Measurements from ENCODE around the gene SUN2. TPM values are rescaled to one million over a fixed set of nuclear protein-coding genes. Genes with fewer than 3 reads are reported as not detected.

Gene SUN2
- total RNA-seq, 4 donors from 2014 or later: 417 to 598 (median 449) TPM

- DNase-seq (ENCODE audit: extremely low spot score): no peak
- TF ChIP-seq EP300 (IDR thresholded peaks at IDR 0.05) (no peak), CTCF (IDR thresholded peaks at IDR 0.05) (no peak), POLR2AphosphoS5 (IDR thresholded peaks at IDR 0.05) (no peak), POLR2A (IDR thresholded peaks at IDR 0.05; ENCODE audit: low read depth) (no peak)
- peaks cover 3 to 15% (median 9%) of the 10 kb centered on the region in 4 donors for H3K4me1 ChIP-seq
- no peaks in the 10 kb centered on the region for H3K9me3 ChIP-seq
- peaks cover 80 to 100% (median 98%) of the 10 kb centered on the region in 4 donors for H3K36me3 ChIP-seq
- H3K27me3 ChIP-seq: no peaks in the 10 kb centered on the region
- WGBS: 93% methylated on average over 10 of the region's 12 CpGs
- no peak overlapping the region for H3K4me3 ChIP-seq
- intact Hi-C loops (cut with DNase I): no loop called here
- no peak overlapping the region for H3K27ac ChIP-seq (replicated peaks in 1 of 4)
Observed at GRCh38 chr22:38727123-38727522, 28.7 kb downstream of the SUN2 start.

GRCh38 chr22:38725900-38726655, 29.7 kb downstream of the SUN2 start:
- no peaks in the 10 kb centered on the region for H3K27me3 ChIP-seq
- H3K4me3 ChIP-seq: no peak overlapping the region
- H3K9me3 ChIP-seq: no peaks in the 10 kb centered on the region
- no peak for TF ChIP-seq POLR2AphosphoS5 (IDR thresholded peaks at IDR 0.05)
- TF ChIP-seq POLR2A (IDR thresholded peaks at IDR 0.05; ENCODE audit: low read depth): no peak
- no peak for TF ChIP-seq EP300 (IDR thresholded peaks at IDR 0.05)
- TF ChIP-seq CTCF (IDR thresholded peaks at IDR 0.05): no peak
- peaks cover 0 to 11% (median 4%) of the 10 kb centered on the region in 4 donors for H3K4me1 ChIP-seq
- DNase-seq (ENCODE audit: extremely low spot score): no peak
- H3K27ac ChIP-seq (replicated peaks in 1 of 4): no peak overlapping the region
- WGBS: 87% methylated on average over 12 of the region's 18 CpGs
- intact Hi-C loops (cut with DNase I): no loop called here
- H3K36me3 ChIP-seq: peaks cover 89 to 100% (median 100%) of the 10 kb centered on the region in 4 donors

DNA sequence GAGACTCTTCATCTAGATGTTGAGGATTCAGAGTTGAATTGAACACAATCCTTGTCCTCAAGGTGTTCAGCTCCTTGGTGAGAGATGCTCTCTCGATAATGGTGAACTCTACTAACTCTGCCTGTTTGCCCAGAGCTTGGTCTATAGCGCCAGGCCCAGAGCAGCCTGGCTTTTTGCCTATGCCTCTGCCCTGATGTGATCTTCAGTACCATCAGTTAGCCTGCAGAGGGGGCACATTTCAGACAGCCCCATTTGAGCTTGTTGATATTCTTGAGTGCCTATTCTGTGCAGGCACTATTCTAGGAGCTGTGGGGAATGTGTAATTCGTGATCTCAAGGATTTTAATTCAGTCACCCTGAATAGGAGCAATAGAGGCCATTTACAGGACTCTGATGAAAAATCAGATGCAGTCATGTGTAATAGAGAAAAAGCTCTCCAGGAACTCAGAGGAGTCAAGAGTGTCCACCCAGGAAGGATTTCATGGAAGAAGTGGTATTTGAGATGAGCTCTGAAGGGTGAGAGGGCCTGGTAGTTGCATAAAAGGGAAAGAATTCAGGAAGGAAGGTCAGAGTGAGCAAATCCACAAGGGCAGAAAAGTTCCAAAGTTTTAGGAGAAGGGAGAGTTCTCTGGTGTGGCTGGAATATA, 30.7 kb downstream of the SUN2 start:
- peaks cover 0 to 11% (median 4%) of the 10 kb centered on the region in 4 donors for H3K4me1 ChIP-seq
- H3K36me3 ChIP-seq: peaks cover 85 to 100% (median 97%) of the 10 kb centered on the region in 4 donors
- TF ChIP-seq CTCF (IDR thresholded peaks at IDR 0.05): peak in 1 of 3 experiments; percentile 42
- no peak for TF ChIP-seq POLR2A (IDR thresholded peaks at IDR 0.05; ENCODE audit: low read depth)
- intact Hi-C loops (cut with DNase I): no loop called here
- no peak overlapping the region for H3K4me3 ChIP-seq
- H3K9me3 ChIP-seq: no peaks in the 10 kb centered on the region
- no peaks in the 10 kb centered on the region for H3K27me3 ChIP-seq
- DNase-seq (ENCODE audit: extremely low spot score): no peak
- H3K27ac ChIP-seq (replicated peaks in 1 of 4): no peak overlapping the region
- 80% methylated on average over 3 of the region's 3 CpGs for WGBS

- intact Hi-C loops (cut with DNase I): no loop called here
- no peak for DNase-seq (ENCODE audit: extremely low spot score)
- Histone ChIP-seq H3K4me1 (peaks cover 0 to 12% (median 6%) of the 10 kb centered on the region in 4 donors), H3K27ac (replicated peaks in 1 of 4) (no peak overlapping the region), H3K27me3 (no peaks in the 10 kb centered on the region), H3K4me3 (no peak overlapping the region), H3K36me3 (peaks cover 76 to 94% (median 89%) of the 10 kb centered on the region in 4 donors), H3K9me3 (no peaks in the 10 kb centered on the region)
- WGBS: 100% methylated on average over 6 of the region's 7 CpGs
- TF ChIP-seq POLR2A (IDR thresholded peaks at IDR 0.05; ENCODE audit: low read depth): no peak
- no peak for TF ChIP-seq EP300 (IDR thresholded peaks at IDR 0.05)
- no peak for TF ChIP-seq POLR2AphosphoS5 (IDR thresholded peaks at IDR 0.05)
- TF ChIP-seq CTCF (IDR thresholded peaks at IDR 0.05): no peak
Observed at GRCh38 chr22:38724176-38724575, 31.6 kb downstream of the SUN2 start.
